ENCODE data around the gene CNNM4.

CNNM4 gene

DNA sequence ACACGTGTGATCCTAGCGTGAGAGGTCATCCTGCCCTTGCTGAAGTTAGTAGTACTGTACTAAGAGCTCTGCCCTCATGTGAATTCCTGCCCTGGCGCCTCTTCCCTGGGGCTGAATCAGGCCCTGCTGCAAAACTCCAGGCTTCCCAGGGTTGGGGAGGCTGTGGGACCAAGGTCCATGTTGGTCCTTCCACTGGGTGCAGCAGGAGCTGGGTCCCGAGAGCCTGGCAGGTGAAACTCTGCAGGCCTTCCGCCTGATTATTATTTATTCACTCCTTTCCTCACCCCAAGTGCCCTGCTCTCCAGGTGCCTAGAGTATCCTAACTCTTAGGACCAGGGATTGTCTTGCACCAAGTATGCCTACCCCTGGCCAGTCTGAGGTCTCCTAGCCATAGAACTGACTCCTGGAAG is 50.1 kb downstream of the CNNM4 start:
- no peak for DNase-seq (ENCODE audit: low read depth in 1 of 2, low spot score in 1 of 2)

DNA sequence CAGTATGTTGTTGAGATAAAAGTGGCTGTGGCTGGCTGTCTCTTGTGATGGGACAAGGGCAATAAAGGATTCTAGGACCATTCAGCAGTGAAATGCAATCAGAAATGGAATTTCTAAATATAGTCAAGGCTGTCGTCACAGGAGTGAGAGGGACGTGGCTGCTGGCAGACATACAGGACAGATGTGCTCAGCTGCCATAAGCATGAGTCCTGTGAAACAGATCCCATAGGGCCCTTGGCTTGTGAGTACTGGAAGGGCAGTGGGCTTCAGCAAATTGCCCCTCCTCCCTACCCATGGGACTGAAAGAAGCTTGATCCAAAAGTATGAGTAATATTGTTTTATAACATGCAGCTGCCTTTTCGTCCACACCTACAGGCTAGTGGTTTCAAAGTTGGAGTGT is 51.2 kb downstream of the CNNM4 start:
- no peak for DNase-seq (ENCODE audit: low read depth in 1 of 2, low spot score in 1 of 2)

DNA sequence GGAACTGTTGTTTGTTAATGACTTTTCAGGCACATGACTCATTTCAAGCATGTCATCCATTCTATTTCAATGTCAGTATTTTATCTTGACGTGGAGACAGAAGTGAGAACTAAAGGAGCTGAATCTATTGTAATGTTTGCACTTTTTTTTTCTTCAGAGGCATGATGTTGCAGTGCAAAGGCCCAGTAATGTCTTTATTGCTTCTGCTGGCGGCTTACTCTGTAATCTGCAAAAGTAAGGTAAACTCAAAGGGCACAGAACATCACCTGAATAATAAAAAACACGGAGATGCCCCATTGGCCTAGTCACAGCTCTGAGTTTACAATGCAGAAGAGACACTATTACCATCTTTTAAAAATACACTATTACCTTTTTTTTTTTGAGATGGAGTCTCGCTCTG is 53.0 kb downstream of the CNNM4 start:
- DNase-seq (ENCODE audit: low read depth in 1 of 2, low spot score in 1 of 2), result no peak

DNA sequence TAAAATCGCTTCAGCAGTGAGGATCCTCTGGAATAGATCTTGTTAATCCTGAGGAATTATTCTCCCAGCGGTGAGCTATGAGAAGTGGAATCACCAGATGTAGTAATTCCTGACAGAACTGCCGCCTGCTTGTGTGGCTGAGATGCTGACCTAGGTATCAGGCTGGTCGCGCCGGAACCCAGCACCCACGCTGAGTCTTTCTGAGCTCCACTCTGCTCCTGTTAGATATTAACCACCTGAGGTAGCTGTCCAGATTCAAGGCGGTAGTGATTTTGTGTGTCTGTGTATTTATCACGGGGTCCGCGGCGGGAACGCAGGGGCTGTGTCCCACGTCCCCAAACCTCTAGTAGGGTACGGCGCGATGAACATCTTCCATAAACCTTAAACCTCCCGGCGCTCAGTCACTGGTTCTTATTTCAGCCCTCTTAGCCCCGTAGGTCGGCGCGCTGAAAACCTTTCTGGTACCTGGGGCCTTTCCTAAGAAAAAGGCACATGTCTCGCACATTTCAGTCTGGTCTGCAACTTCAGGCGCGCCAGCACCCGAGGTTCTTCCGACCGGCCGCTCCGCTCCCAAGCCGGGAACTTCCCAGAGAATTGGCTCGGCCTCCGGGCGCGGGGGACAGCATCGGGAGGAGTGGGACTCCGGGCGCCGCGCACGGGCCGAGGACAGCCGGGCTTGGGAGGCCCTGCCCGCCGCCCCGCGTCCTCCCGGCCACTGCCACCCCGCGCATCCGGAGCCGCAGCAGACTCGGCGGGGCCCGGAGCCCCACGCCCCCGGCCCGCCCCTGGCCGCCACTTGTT is 54.8 kb downstream of the CNNM4 start:
- DNase-seq (ENCODE audit: low read depth in 1 of 2, low spot score in 1 of 2), result no peak

DNA sequence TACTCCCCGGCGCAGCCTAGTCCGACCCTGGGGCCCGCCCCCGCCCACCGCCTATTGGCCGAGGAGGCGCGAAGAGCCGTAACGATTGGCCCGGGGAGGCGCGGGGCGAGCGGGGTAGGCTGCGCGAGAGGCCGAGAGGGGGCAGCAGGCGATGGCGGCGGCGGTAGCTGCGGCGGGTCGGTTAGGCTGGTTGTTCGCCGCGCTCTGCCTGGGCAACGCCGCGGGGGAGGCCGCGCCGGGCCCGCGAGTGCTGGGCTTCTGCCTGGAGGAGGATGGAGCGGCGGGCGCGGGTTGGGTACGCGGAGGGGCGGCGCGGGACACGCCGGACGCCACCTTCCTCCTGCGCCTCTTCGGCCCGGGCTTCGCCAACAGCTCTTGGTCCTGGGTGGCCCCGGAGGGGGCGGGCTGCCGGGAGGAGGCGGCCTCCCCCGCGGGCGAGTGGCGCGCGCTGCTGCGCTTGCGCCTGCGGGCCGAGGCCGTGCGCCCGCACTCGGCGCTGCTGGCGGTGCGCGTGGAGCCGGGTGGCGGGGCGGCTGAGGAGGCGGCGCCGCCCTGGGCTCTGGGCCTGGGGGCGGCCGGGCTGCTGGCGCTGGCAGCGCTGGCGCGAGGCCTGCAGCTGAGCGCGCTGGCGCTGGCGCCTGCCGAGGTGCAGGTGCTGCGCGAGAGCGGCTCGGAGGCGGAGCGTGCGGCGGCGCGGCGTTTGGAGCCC is 55.6 kb downstream of the CNNM4 start, which contains the start of gene CNNM3:
CNNM3 (plus strand) TSS at position 142 of the 709 bp plus-strand sequence; CDS start at position 152, 10 bp downstream.
- peak; percentile 95 for DNase-seq (ENCODE audit: low read depth in 1 of 2, low spot score in 1 of 2)

DNA sequence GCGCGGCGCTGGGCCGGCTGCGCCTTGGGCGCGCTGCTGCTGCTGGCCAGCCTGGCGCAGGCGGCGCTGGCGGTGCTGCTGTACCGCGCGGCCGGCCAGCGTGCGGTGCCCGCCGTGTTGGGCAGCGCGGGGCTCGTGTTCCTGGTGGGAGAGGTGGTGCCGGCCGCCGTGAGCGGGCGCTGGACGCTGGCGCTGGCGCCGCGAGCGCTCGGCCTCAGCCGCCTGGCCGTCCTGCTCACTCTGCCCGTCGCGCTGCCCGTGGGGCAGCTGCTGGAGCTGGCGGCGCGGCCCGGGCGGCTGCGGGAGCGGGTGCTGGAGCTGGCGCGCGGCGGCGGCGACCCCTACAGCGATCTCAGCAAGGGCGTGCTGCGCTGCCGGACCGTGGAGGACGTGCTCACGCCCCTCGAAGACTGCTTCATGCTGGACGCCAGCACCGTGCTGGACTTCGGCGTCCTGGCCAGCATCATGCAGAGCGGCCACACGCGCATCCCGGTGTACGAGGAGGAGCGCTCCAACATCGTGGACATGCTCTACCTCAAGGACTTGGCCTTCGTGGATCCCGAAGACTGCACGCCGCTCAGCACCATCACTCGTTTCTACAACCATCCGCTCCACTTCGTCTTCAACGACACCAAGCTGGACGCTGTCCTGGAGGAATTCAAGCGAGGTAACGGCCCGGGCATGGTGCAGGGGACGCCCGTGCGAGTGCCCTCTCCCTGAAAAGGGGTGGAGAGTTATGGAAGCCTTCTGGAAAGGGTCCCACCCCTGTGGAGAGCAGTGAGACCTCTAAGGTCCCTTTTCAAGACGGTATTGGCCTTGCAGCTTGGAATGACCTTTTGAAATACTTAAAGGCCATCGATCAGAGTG is 56.4 kb downstream of the CNNM4 start:
- DNase-seq (ENCODE audit: low read depth in 1 of 2, low spot score in 1 of 2), result no peak

DNA sequence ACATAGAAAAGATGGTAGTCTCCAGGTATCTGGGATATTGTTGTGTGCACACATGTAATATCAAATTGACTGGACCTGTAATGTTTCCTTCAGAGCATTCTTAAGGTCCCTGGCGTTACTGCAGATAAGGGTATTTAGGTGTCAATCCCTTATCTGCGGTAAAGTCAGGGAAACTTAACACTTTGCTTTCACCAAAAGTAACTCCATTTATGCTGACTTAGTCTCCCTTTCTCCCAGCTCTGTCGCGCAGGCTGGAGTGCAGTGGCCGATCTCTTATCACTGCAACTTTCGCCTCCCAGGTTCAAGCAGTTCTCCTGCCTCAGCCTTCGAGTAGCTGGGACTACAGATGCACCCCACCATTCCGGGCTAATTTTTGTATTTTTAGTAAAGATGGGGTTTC is 57.2 kb downstream of the CNNM4 start:
- DNase-seq (ENCODE audit: low read depth in 1 of 2, low spot score in 1 of 2), result no peak

DNA sequence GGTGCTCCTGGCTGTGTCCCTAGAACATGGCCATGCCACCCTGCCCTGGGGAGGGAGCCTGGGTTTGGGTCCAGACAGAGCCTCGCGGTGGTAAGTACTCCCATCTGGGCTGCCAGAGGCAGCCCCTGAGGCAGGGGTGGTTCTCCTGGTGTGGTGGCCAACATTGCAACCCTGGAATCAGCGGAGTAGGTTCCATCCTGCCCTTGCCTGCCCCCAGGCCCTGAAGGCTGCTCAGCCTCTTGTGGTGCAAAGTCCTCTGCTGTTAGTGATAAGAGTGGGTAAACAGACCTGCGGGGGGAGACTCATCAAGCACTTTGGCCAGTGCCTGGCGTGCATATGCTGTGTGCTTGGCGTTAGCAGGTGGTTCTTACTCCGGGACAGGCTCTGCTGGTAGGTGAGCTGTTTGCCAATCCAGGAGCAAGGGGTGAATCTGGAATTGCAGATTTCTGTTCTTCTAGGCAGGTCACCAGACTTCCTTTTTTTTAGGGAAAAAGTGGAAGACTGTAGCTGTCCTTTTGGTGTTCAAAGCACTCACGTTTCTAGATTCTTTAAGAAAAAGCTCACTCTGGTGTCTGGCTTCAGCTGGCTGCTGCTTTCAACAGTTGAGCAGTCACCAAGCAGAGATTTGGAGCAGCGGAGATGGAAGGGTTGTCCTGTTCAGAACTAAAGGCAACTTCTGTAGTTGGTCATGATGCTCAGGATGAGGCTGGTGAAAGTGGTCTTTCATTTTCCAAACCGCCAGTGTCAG is 58.6 kb downstream of the CNNM4 start:
- no peak for DNase-seq (ENCODE audit: low read depth in 1 of 2, low spot score in 1 of 2)

DNA sequence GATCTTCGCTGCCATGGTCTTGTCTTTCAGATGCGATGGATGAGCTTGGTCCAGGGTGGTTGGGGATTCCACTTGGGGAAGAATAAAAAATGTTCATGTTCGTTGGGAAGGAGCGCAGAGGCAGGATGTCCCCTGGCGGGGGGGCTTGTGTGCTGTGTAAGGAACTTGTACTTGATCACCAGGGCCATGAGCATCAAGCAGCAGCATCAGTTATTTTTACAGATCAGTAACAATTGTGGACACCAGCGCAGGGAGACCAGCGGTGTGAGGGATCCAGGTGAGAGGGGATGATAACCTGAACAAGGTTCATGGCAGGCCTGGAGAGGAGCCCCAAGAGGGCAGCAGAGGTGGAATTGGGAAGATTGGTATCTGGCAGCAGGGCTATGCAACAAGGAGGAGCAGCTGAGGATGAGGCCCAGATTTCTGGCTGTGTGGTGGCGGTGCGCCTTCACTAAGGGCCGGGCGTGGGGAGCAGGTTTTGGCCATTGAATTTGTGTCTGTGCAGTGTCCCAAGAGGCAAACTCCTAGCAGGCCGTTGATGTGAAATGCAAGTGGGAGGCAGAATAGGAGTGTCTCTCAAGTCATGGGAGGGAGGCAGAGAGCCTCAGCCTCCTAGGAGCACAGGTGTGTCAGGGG is 59.3 kb downstream of the CNNM4 start:
- DNase-seq (ENCODE audit: low read depth in 1 of 2, low spot score in 1 of 2), result no peak

DNA sequence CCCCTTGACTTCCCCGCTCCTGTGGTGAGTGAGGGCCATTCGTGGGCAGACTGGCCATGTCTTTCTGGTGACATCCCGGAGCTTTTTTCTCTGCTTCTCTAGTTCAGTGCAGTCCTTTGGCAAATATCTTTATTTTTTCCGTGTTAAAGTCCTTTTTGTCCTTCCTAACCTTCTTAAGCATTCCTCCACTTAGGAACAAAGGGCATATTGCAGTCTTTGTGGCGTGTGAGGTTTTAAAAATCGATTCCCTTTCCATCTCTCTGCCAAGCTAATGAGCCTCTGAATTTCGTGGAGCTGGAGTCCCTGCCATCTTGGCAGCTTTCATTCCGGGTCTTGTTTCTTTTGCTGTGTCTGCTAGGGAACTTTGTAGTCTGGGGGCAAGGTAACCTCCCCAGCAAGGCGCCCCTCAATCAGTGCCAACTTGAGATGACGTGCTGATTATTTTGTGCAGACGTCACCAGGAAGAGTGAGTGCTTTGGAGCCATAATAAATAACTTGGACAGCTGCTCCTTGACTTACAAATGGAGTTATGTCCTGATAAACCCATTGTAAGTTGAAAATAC is 60.5 kb downstream of the CNNM4 start:
- DNase-seq (ENCODE audit: low read depth in 1 of 2, low spot score in 1 of 2), result no peak

DNA sequence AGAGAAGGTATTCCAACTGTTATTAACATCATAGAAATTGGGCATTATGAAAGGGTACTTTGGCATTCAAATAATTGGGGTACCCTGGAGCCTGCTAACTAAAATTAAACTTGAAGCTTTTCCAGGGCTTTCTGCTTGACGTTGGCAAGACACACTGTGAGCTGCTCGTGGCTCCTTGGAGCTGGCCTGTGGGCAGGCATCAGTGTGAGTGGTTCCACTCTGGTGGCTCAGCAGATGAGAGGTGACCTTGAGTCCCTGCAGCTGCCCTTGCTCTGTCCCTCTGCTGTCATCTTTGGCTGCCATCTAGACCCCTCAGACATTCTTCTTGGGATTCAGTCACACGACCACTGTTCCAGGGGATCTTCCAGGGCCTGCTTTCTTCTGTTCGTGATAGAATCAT is 62.1 kb downstream of the CNNM4 start:
- DNase-seq (ENCODE audit: low read depth in 1 of 2, low spot score in 1 of 2), result no peak

DNA sequence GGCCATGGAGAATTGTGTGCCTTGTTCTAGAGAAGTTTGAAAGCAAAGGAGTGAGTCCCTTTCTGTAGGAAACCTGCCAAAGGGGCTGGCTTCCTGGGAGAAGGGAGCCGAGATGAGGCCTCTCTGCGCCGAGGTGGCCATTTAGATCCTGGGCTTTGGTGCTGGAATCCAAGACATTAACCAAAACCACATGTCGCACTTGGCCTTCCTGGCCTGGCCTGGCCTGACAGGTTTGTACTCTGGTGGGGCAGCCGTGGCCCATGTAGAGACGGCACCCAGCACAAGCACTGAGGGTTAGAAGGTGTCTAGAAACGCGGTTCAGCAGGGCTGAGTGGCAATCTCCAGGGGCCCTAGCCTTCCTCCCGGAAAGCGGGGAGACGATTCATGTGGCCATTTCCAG is 62.5 kb downstream of the CNNM4 start:
- DNase-seq (ENCODE audit: low read depth in 1 of 2, low spot score in 1 of 2), result no peak

DNA sequence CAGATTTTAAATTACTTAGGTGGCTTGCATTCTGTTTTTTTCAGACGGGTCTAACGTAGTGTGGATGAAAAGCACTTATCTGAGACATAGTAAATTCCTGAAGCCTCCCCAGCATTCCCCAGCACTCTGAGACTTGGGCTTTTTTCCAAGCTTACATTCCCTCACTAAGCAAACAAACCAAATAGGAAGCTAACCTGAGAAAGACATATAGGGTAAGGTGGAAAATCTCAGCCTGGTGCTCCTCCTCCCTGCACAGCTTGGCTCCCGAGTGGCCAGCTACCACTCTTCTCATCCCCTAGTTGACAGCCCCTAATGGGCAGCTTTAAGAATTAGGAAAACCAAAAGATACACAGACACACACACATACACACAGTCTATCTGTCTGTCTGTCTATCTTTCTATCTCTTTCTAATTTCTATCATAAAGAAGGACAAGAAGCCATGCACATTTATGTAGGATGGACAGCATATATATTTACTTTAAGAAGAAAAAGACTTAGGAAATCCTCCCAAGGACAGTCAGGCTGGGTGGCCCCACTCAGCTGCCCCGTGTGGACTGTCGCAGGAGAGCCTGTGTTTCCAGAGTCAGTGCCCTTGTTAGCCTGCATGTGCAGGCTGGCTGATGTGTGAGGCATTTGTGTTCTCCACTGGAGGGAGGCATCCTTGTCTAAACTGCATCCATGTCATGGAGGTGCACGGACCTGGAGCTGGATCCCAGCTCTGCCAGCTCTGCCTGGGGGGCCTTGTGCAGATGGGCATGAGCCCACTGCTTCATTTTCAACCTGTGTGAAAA is 63.6 kb downstream of the CNNM4 start:
- DNase-seq (ENCODE audit: low read depth in 1 of 2, low spot score in 1 of 2), result no peak

DNA sequence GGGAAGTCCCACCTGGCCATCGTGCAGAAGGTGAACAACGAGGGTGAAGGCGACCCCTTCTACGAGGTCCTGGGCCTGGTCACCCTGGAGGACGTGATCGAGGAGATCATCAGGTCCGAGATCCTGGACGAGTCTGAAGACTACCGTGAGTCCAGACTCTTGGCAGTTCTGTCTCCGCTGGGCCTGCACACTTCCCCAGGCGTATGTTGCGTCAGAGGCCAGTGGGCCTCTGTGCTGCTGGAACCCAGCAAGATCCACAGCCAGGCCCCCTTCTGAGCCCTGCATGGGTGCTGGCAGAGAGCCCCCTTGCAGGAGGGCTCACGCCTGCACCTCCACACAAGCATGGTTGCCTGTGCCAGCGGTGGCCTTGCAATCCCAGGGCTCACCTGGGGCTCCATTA is 64.4 kb downstream of the CNNM4 start:
- DNase-seq (ENCODE audit: low read depth in 1 of 2, low spot score in 1 of 2), result no peak

DNA sequence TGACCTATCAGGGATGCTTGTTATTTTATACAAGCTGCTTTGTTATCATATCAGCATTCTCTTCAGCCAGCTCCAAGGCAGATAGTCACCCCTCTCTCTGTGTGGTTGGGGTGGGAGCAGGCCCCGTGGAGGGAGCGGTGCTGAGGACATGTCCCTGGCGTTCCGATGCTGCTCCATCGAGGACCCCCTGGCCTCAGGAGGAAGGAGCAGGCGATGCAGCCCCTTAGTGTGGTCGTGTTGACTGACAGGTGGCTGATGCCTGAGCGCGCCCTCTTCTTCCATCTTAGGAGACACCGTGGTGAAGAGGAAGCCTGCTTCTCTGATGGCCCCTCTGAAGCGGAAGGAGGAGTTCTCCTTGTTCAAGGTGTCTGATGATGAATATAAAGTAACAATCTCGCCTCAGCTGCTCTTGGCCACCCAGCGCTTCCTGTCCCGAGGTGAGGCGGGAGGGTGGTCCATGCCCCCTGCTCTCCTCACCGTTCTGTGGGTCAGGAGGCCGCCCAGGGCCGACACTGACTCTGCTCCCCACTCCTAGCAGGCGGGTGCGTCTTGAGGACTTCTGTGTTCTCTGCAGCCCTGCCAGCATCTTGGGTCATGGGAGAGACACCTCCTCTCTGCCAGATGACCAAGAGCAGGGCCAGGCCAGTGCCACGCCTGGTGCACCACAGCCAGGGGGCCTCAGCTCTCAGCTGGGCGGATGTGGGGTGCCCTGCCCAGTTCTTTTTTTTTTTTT is 66.0 kb downstream of the CNNM4 start:
- no peak for DNase-seq (ENCODE audit: low read depth in 1 of 2, low spot score in 1 of 2)

DNA sequence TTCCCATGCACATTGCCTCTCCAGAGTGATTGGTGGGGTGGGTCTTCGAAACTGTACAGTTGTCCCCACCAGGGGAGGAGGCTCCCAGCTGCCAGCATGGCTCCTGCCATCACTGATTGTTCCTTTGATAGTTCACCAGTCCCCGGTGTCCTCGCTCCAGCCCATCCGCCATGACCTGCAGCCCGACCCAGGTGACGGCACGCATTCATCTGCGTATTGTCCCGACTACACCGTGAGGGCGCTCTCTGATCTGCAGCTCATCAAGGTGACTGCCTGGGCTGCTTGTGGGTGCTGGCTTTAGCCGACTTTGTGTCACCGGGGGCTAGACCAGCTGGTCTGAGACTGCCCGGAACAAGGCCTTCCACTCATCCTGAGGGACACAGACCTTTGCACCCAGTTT is 67.7 kb downstream of the CNNM4 start:
- DNase-seq (ENCODE audit: low read depth in 1 of 2, low spot score in 1 of 2), result no peak

DNA sequence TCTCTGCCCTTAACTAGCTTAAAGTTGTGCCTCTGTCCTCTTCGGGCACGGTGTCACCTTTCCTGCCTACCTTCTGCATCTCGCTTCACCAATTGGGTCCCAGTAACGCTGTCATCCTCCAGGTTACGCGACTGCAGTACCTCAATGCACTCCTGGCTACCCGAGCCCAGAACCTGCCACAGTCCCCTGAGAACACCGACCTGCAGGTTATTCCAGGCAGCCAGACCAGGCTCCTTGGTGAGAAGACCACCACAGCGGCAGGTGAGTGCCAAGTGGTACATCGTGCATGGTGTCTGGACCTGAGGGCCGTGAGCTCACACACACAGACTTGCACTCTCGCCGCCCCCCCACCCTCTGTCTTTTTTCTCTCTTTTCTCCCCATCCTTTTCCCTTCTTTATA is 68.2 kb downstream of the CNNM4 start:
- no peak for DNase-seq (ENCODE audit: low read depth in 1 of 2, low spot score in 1 of 2)

DNA sequence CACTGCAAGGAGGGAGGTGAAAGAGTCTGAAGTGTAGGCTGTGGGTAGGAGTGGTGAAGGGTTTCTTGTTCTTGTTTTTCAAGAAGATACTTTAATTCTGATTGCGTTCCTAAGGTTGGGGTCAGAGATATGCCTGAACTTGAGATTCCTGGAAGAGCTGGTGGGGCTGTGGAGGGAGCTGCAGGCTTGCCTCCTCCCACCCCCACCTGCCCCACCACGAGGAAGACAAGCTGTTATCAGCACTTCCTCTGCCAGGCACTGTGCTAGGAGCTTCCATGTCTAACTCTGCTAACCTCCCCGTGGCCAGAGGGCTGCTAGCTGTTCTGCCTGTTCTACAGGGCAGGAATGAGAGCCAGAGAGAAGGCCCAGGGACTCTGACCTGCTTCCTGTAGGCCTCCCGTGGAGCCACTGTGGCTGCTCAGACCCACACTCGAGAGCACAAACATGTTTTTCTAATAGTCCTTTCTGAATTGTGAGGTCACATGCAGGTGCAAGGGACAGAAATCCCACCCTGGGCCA is 69.4 kb downstream of the CNNM4 start:
- no peak for DNase-seq (ENCODE audit: low read depth in 1 of 2, low spot score in 1 of 2)

Measured in activated T-helper 1 cell treated with anti-CD3 and anti-CD28 coated beads, Interleukin-2, amount 50 U/mL, for 16 hours (primary cell).